NCI-H2196 treated with DMSO at 0.1 percent for 48 hours (cell line): ENCODE data around the gene HS1BP3.

Experiments
- DNase-seq: peaks from one replicate; lab custom pipeline; 2025; ENCODE audit not compliant: unreplicated experiment; lab: John Stamatoyannopoulos, UW

HS1BP3 gene

GRCh38 chr2:20631617-20632307 lies 19.1 kb downstream of the HS1BP3 start:
- DNase-seq = no peak

GRCh38 chr2:20630967-20631366 lies 19.9 kb downstream of the HS1BP3 start:
- no peak for DNase-seq

- no peak for DNase-seq
Observed at GRCh38 chr2:20629581-20630171, 21.2 kb downstream of the HS1BP3 start.

DNA sequence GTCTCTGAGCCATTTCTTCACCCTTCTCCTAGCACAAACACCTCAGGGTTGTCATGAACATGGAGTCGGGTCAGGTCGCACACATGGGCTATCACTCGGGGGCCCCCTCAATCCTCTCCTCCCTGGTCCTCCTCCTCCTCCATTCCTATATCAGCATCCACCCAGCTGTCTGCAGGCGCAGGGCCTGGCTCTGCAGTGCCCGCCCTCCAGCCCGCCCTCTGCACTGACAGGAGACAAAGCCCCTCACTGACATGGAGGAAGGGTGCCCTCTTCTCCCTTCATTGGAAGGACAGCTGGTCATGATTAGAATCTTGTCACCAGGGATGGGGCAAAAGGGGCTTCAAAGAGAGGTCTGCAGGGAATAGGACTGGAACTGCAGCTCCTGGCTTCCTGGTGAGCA lies 21.7 kb downstream of the HS1BP3 start:
- DNase-seq = no peak

DNA sequence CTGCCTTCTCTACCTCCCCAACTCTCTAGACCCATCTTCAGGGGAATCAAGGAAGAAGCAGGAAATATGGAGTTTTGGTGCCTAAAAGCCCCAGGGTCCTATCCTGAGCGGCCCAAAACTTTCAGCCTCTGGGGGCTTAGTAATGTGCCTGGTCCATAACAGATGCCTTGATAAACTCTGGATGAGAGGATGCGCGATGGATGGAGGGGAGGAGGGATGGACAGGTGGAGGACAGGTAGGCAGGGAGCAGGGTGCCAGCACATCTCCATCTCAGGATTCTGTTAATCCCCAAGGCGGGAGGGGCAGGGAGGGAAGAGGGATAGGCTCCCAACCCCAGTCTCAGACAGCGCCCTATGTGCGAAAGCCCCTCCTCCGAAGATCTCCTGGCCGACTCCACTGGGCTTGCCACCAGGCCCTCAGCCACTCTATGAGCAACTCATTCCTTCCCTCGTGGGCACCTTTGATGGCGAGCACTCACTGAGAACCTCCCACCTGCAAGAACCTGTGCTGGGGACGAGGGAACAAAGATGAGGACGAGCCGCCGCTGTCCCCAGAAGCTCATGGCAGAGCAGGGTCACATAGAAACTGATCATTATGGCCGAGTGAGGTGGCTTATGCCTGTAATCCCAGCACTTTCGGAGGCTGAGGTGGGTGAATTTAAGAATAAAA lies 23.1 kb downstream of the HS1BP3 start:
- DNase-seq = no peak

DNA sequence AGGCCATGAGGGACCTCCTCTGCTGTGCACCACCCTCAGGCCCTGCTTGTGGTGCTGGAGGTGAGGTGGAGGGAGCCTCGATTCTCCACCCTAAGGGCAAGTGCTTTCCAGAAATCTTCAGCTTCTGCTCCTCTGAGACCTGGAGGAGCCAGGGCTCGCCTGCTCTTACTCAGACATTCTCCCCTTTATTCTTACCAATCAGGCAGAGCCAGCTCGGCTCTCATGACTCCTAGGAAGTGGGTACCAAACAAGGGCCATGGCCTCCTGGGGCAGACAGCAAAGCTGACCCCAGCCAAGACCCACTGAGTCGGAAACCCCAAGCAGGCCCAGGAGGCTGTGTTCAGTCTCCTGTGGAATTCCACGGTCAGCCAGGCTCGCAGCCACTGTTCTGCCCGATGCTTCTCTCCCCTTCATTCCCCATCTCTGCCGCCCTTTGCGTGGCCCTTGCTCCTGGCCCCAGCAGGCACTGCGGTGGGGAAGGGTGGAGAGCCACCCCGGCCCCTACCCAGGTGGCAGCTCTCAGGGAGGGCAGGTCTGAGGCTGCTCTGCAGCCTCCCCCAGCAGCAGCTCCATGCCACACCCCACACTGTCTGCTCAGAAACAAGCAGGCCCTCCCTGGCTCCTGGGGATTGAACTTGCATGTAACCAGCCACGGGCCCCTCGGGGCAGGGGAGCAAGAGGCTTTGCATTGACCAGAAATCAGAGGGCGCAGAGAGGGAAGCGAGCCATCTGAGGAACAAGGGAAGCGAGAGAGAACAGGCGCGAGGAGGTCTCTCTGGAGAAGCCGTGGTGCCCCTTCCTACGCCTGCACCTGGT lies 24.0 kb downstream of the HS1BP3 start:
- no peak for DNase-seq

DNA sequence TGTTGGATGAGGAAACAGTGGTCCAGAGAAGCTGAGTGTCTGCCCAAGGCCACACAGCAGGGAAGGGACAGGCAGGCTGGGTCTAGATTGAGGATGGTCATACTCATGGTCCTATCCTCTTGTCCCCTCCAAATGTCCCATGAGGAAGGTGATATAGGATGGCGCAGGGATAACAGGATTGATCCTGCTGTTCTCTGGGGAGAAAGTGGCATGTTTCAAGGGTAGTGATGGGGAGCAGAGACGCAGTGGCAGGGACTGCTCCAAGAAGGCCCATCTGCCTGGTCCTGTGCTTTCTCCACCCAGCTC lies 24.6 kb downstream of the HS1BP3 start:
- no peak for DNase-seq

DNA sequence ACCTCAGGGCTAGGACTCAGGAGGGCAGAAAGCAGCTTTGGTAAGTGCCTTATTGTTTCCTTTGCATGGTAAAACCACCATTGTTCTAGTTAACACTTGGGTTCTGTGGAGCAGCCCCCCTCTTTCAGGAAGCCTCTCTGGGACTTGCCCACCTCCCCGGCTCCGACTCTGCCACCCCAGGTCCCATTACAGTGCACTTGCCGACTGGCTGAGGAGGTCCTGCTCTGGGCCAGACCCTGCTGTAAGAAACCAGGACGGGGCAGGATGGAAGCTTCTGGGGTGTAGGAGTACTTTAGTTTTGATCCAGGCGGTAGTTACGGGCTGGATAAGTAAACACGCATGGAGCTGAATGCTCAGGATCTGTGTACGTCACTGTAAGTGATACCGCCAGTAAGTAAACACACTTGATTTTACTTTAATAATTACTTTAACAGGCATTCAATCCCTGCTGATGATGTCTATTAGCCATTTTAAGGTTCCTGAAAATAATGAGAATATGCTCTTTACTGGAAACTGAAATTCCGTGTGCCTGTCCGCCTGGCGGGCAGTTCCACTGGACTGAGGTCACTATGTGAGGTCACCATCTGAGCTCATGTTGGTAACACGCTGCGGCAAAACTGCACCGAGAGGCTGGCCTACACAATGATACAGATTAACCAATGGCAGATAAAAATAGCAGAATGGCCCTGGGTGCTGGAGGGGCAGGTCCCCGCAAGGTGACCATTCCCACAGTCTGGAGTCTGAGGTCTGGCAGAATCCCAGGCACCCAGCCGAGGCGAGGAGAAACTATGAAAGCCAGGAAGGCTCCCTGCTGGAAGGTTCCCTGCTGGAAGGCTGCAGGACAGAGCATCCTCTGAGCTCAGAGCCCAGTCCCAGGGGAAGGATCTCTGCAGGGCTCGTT lies 25.2 kb downstream of the HS1BP3 start:
- peak; percentile 70 for DNase-seq

DNA sequence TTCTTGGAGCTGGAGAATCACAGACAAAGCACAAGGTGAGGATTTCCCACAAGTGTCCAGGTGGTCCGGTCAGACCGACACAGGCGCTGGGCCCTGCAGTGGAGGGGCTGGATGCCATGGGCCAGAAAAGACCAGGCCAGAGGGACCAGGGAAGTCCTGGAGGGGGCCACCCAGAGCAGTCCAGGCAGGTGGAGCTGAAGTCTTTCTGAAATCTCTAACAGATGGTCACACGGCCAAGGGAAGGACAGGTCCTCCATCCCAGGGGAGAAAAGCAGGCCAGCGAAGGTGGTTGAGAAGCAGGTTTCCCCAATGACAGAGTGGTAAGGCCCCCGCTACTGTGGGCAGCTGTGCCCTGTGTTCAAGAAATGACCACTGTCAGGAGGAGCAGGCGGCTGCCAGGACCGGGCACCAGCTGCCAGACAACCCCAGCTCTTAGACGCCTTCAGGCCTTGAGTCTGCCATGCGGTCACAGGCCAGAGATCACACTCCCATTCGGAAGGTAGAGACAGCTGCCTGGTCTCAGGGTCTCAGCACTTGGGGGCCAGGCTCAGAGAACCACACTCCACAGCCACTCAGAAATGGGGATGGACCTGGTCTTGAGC lies 25.9 kb downstream of the HS1BP3 start:
- no peak for DNase-seq

DNA sequence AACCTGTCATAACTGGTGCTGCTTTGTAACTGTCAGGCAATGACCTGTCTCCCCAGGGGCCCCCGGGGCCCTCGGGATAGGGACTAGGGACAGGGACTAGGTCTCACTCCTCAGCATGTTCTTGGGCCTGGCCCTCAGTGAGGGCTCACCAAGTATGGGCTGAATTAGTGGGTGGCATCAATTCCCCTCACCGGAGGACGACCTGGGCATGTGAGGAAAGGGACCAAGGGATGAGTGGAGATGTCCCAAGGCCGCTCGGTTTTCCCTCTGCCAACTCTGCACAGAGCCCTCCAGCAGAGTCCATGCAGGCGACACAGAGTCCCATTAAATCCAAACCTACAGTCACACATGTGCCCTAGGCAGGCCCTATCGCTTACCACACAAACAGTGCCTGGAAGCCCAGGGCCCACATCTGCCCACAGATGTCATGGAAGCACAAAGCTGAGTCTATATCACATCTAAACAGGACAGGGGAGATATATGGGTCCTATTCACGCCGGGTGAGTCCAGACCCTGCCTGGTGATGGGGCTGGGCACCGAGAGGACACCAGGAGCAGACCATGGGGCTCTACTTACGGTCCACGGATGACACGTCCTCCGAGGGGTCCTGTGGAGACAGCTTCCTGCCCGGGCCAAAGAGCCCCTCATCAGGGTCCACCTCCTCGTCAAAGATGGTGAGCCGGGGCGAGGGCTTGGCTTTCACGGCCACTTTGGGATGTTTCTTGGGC lies 26.6 kb downstream of the HS1BP3 start:
- no peak for DNase-seq

DNA sequence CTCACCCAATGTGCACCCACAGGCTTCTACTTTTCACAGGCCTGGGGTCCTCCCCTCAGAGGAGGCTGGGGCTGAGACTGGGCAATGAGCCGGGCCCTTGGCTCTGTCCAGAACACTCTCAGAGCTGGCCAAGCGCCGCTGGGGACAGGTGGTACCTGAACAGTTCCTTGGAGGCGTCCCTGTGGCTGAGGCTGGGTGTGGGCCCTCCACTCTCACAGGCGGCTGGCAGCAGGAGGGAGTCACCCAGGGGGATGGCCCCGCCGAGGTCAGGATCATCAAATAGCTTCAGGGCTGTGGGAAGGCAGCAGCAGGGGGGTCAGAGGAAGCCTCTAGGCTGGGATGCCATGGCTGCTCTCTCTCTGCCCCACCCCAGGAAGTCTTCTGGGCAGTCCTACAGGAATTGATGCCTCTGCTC lies 27.1 kb downstream of the HS1BP3 start:
- DNase-seq = no peak

DNA sequence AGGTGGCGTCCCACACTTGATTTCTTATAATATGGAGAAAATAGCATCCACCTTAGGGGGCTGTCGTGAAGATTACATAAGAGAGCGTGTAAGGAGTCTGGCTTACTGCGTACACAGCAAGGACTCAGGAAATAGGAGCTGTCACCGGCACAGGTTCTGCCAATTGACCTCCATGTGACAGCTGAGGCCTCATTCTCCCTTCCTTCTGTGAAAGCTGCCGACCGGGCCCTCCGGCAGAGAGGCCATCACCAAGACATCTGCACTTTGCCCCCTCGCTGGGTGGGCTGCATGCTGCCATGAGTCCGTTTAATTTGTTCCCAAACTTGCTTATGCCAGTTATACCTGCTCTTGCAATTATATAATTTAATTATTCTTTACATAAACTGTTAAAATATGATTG lies 27.7 kb downstream of the HS1BP3 start:
- DNase-seq = no peak

DNA sequence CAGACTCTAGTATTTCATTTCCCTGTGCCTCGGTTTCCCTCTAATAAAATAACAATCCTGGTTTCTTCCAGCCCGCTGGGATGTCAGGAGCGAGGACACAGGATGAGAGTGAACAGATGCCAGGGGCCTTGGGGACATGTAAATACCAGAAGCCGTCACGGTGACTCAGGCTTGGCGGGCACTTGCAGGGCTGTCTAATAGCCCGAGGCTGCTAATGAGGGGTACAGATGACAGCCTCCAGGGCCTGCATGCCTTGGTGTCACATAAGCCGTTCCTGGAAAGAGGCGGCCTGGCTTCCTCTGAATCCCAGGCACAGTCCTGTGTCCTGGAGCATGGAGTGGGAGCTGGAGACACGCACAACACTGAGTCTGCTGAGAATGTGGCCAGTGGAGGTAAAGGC lies 28.2 kb downstream of the HS1BP3 start:
- no peak for DNase-seq

DNA sequence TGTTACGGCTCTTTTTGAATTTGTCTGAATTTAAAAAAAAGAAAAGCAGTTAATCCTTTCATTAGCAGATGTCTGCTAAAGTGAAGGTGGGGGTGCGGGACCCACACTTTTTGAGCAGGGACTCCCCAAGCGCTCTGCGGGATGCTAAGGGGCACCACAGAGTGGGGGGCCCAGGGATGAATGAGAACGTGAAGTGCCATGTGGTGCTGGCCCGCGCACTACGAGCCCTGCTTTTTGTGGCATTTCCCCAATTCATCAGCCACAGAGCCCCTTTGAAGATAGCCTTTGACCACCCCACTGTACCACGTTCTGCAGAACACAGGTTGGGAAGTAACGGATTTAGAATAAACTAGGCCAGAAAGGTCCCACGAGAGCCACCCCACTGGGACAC lies 28.6 kb downstream of the HS1BP3 start:
- DNase-seq = no peak

GRCh38 chr2:20621366-20622295 lies 29.3 kb downstream of the HS1BP3 start:
- DNase-seq = no peak

DNA sequence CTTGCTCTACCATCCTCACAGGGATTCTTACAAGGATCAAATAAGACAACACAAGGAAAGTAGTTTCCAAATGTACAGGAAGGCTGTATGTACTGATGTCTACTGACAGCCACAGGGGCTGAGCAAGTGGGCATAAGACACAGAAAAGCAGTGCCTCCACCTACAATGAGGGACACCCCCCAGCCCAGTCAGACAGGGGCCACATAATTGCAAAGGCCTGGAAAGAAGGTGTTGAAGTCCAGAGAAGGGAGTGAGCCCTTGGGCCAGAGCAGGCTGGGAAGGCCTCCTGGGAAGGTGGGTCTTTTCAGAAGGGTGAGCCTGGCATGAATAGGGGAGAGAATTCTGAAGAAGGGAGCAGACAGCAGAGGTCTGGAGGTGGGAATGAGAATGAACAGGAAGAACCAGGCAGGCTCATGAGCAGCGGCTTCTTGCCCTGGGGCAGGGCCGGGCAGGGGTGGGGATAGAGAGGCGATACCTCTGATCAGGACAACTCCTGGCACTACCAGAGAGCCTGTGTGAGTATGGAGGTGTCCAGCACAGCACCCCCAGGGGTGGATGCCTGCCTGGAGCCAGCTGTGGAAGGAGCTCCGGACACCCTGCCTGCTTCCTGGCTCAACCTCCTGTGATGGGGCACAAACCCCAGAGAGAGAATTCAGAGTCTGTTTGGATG lies 30.1 kb downstream of the HS1BP3 start:
- DNase-seq = no peak

GRCh38 chr2:20620271-20620681 lies 30.6 kb downstream of the HS1BP3 start:
- DNase-seq = no peak

- DNase-seq = no peak
Observed at GRCh38 chr2:20619624-20620024, 31.3 kb downstream of the HS1BP3 start.
